ENCODE results near the gene ARMC5. TPM values are rescaled to one million over a fixed set of nuclear protein-coding genes. Genes with fewer than 3 reads are reported as not detected.

ARMC5 gene
- total RNA-seq, 4 donors from 2014 or later = 2.5 to 7.7 (median 4.4) TPM

DNA sequence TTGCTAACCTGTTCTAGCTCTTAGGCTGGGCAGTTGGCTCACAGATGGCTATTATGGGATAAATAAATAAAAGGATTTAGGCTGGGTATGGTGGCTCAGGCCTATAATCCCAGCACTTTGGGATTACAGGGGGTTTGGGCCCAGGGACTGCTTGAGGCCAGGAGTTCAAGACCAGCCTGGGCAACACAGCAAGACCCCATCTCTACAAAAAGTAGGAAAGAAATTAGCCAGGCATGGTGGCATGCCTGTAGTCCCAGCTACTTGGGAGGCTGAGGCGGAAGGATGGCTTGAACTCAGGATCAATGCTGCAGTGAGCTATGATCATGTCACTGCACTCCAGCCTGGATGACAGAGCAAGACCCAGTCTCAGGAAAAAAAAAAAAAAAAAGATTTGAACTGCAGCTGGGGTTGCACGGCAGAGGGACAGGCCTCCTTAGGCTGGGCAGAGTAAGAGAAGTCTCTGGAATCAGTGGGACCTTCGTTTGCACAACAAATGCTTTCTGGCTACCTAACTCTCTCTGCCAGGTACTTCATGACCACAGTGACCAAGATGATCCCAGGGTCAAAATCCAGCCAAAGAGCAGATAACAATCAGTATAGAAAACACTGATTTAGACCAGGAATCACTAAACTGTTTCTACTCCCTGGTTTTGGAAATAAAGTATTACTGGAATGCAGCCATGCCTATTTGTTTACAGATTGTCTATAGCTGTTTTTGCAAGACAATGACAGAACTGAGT is 42.1 kb downstream of the ARMC5 start:
- TF ChIP-seq, protein P1, sequence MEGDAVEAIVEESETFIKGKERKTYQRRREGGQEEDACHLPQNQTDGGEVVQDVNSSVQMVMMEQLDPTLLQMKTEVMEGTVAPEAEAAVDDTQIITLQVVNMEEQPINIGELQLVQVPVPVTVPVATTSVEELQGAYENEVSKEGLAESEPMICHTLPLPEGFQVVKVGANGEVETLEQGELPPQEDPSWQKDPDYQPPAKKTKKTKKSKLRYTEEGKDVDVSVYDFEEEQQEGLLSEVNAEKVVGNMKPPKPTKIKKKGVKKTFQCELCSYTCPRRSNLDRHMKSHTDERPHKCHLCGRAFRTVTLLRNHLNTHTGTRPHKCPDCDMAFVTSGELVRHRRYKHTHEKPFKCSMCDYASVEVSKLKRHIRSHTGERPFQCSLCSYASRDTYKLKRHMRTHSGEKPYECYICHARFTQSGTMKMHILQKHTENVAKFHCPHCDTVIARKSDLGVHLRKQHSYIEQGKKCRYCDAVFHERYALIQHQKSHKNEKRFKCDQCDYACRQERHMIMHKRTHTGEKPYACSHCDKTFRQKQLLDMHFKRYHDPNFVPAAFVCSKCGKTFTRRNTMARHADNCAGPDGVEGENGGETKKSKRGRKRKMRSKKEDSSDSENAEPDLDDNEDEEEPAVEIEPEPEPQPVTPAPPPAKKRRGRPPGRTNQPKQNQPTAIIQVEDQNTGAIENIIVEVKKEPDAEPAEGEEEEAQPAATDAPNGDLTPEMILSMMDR (IDR thresholded peaks at IDR 0.05; ENCODE audit: low read depth) = no peak

DNA sequence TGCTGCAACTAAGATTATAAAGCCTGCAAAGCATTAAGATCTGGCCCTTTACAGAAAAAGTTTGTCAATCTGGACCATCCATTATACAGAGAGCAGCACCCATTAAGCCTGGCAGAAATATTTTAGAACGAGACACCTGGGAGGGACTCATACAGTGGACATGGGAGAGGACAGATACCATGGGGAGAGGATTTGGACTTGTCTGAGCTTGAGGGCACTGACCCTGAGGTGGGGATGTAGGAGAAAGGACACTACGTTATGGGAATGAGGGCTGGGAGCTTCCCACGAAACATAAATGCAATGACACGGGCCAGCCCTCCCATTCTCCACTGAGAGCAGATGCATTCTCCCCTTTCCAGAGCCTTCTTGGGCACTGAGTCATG is 42.7 kb downstream of the ARMC5 start:
- TF ChIP-seq, protein P1 (IDR thresholded peaks at IDR 0.05; ENCODE audit: low read depth) = no peak

DNA sequence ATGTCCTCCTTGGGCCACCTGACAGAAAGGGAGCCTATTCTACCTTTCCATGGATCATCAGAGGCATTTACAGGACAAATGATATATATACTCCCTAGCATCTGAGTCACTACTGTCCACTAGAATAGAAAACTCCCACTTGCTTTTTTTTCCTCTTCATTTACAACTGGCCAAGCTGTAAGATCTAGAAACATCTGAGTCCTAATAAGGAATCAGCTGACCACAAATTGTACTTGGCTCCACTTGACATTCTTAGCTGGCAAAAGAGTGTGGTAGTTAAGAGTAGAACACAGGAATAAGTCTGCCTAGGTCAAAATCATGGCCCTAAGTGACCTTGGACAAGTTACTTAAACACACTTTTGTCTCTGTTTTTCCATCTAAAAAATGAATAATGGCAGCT is 43.7 kb downstream of the ARMC5 start:
- TF ChIP-seq, protein P1 (IDR thresholded peaks at IDR 0.05; ENCODE audit: low read depth) = no peak

DNA sequence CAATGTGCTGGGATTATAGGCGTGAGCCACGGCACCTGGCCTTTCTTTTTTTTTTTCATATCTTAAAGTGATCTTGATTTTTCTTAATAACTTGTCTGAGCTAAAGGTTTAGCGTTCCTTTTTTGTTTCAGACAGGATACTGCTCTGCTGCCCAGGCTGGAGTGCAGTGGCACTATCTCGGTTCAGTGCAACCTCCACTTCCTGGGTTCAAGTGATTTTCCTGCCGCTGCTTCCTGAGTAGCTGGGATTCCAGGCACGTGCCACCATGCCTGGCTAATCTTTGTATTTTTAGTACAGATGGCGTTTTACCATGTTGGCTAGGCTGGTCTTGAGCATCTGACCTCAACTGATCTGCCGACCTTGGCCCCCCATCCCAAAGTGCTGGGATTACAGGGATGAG is 44.9 kb downstream of the ARMC5 start:
- TF ChIP-seq, protein P1 (IDR thresholded peaks at IDR 0.05; ENCODE audit: low read depth) = no peak

DNA sequence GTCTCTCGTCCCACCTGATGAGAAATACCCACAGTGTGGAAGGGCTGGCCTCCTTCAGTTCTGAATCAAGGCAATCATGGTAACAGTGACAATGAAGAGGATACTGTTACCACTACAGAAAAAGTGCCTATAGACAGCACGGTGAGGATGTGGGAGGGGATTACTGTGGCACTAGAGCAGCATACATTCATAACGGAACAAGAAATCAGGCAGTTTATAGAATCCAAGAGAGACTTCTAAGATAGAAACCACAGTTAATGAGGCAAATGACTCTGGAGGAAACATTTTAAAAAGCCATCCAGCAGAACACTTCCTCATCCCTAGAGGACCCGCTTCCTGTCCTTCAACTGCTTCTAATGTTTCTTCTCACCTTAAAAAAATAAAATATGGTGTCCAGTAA is 46.2 kb downstream of the ARMC5 start:
- TF ChIP-seq, protein P1 (IDR thresholded peaks at IDR 0.05; ENCODE audit: low read depth) = no peak

DNA sequence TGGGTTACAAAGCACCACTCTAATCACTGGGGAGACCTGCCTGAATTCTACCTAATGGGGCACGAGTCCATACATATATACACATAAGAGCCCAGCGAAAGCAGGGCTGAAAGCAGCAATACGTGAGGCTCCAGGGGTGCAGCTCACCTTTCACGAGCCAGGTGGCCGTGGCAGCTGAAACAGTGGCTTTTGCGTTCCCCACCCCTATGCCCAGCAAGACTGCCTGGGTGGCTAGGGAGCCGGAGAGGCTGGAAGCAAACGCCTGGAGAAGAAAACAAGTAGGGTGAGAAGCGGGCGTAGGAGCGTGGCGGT is 48.3 kb downstream of the ARMC5 start:
- TF ChIP-seq, protein P1 (IDR thresholded peaks at IDR 0.05; ENCODE audit: low read depth) = no peak

DNA sequence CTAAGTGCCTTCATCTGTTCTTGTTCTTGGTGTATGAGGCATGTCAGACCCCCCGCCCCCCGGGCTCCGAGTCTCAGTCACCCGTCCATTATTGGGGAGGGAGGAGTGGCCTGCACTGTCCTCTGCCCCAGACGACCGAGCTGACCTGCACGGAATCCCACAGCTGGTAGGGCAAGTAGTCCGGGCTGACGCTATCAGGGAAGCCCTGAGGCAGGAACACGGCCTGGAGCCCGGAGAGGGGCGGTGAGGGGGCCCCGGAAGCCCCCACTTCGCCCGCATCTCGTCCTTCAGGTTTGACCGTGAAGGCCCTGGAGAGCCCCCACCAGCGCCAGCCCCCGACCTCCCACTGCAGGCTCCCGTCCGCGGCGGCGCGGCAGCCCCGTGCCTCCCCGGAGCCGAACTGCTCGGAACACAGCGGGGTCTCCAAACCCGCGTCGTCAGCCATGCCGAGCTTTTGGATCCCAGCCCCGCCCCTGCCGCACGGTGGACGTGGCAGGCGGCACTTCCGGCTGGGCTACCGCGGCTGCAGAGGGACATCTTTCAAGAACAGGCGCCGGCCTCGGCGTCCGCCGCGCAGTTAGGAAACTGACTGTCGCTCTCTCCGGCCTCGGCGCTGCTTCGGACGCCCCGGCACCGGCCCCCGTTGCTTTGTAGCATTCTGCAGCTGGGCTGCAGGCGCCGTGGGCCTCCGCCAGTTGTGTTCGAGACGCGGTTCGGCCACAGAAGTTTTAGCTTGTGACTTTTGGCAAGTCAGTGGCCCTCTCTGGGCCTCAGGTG is 48.8 kb downstream of the ARMC5 start, which contains the start of gene RUSF1:
Gene RUSF1 (minus strand): TSS at position 463 of the 777 bp plus-strand sequence. CDS start 18 bp downstream, at position 445.
- TF ChIP-seq, protein P1 (IDR thresholded peaks at IDR 0.05; ENCODE audit: low read depth) = no peak
